Stimulated activated CD4-positive, alpha-beta T cell treated with anti-CD3 and anti-CD28 coated beads, Interleukin-2, amount 100 ng/mL, for 48 hours (primary cell): ENCODE results near the gene USP15.
A peak's percentile ranks its signal among the peaks of the same experiment; 100 is the strongest.

Experiments
- DNase-seq, 2 donors: peaks; one replicate each; pipeline ENCODE4 v3.0.0-alpha.2; 2020

Gene USP15

GRCh38 chr12:62259993-62260732, at the start of gene USP15:
TSS of gene USP15 (plus strand) at chr12:62260404. CDS start at chr12:62260415, 11 bp downstream.
- peak; percentile 93 to 95 for DNase-seq

GRCh38 chr12:62210422-62210821, 49.8 kb upstream of the USP15 start:
- peak in 1 of 2 donors; percentile 30 for DNase-seq

GRCh38 chr12:62211510-62211909, 48.7 kb upstream of the USP15 start:
- no peak for DNase-seq

- DNase-seq: no peak
Measured at GRCh38 chr12:62214846-62215245, 45.4 kb upstream of the USP15 start.

- no peak for DNase-seq
Measured at GRCh38 chr12:62215506-62215905, 44.7 kb upstream of the USP15 start.

GRCh38 chr12:62217466-62218194, 42.6 kb upstream of the USP15 start:
- no peak for DNase-seq

GRCh38 chr12:62221107-62221506, 39.1 kb upstream of the USP15 start:
- DNase-seq: no peak

GRCh38 chr12:62224601-62225000, 35.6 kb upstream of the USP15 start:
- DNase-seq: no peak

GRCh38 chr12:62227091-62227490, 33.1 kb upstream of the USP15 start:
- DNase-seq: no peak

GRCh38 chr12:62230652-62231051, 29.6 kb upstream of the USP15 start:
- DNase-seq: no peak

GRCh38 chr12:62232143-62232729, 28.0 kb upstream of the USP15 start:
- no peak for DNase-seq

- DNase-seq: no peak
Measured at GRCh38 chr12:62233805-62234204, 26.4 kb upstream of the USP15 start.

- DNase-seq: no peak
Measured at GRCh38 chr12:62239571-62239970, 20.6 kb upstream of the USP15 start.

- no peak for DNase-seq
Measured at GRCh38 chr12:62247281-62248045, 12.7 kb upstream of the USP15 start.

GRCh38 chr12:62248873-62249272, 11.3 kb upstream of the USP15 start:
- DNase-seq: no peak

GRCh38 chr12:62249419-62249818, 10.8 kb upstream of the USP15 start:
- no peak for DNase-seq

GRCh38 chr12:62250671-62251608, 9.3 kb upstream of the USP15 start:
- DNase-seq: no peak

GRCh38 chr12:62251609-62251958, 8.6 kb upstream of the USP15 start:
- no peak for DNase-seq

- no peak for DNase-seq
Measured at GRCh38 chr12:62252576-62252975, 7.6 kb upstream of the USP15 start.

GRCh38 chr12:62254967-62255366, 5.2 kb upstream of the USP15 start:
- no peak for DNase-seq

- peak; percentile 35 to 37 for DNase-seq
Measured at GRCh38 chr12:62256408-62257096, 3.7 kb upstream of the USP15 start.

GRCh38 chr12:62258231-62258630, 2.0 kb upstream of the USP15 start:
- DNase-seq: no peak
